RKO (cell line): ENCODE results near the gene ANTKMT.

ENCODE experiments used
- DNase-seq: peaks from one replicate; pipeline ENCODE4 v3.0.0-alpha.2; 2016; ENCODE audit warnings: low spot score

The ANTKMT gene

GRCh38 chr16:720990-721764, at the start of gene ANTKMT:
TSS of gene ANTKMT (plus strand) at chr16:721146. CDS start at chr16:721275, 129 bp downstream.
- DNase-seq: peak; percentile 87

DNA sequence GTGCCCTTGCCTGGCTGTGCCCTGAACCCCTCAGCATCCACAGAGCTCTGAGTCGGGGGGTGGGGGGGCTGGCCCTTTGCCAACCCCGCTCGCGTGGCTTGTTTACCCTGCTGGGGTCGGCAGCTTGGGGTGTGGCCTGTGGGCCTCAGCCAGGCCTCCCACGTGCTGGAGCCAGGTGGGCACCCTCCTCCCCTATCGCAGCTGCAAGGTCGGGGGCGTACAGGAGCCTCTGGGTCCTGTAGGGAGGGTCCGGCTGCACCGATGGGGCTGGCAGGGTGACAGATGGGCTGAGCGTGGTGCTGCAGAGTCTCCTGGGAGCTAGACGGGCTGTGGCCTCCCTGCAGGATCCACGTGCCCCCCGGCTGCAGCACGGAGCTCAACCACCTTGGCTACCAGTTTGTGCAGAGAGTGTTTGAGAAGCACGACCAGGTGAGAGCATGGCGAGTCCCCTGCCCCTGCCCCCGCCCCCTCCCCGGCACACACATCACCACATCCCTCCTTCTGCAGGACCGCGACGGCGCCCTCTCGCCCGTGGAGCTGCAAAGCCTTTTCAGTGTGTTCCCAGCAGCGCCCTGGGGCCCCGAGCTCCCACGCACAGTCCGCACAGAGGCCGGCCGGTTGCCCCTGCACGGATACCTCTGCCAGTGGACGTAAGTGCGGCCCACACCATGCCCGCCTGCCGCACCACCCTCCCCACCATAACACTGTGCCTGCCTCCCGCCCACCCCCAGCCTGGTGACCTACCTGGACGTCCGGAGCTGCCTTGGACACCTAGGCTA, 49.4 kb upstream of the ANTKMT start:
- DNase-seq: no peak

DNA sequence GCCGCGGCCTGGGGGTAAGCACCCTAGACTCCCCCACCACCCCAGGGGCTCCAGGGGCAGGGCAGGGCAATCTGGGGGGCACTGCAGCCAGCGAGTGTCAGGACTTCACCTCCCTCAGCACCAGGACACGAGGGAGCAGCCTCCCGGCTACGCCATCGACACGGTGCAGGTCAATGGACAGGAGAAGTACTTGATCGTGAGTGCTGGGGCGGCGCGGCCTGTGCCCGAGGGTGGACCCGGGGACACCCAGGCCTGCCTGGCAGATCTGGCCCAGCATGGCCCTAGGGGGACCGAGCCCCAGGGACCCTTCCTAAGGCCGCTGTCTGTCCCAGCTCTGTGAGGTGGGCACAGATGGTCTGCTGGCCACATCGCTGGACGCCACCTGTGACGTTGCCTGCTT, 48.6 kb upstream of the ANTKMT start:
- no peak for DNase-seq

- no peak for DNase-seq
These were observed 48.1 kb upstream of the ANTKMT start for GRCh38 chr16:672851-673250.

DNA sequence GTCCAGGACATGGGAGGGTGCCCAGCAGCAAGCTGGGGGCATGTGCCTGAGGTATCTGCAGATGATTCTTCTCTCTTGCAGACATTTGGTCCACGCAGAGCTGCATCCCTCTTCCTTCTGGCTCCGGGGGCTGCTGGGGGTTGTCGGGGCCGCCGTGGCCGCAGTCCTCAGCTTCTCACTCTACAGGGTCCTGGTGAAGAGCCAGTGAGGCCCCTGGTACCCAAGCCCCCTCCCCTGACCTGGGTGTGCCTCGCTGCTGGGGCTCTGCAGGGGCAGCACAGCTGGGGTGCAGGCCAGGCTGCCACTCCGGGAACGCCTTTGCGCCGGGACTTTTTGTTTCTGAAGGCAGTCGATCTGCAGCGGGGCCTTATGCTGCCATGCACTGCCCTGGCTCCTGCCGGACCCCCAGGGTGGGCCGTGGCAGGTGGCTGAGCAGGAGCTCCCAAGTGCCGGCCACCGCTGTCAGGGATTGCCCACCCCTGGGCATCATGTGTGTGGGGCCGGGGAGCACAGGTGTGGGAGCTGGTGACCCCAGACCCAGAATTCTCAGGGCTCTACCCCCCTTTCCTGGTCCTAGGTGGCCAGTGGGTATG, 47.5 kb upstream of the ANTKMT start:
- DNase-seq: no peak

DNA sequence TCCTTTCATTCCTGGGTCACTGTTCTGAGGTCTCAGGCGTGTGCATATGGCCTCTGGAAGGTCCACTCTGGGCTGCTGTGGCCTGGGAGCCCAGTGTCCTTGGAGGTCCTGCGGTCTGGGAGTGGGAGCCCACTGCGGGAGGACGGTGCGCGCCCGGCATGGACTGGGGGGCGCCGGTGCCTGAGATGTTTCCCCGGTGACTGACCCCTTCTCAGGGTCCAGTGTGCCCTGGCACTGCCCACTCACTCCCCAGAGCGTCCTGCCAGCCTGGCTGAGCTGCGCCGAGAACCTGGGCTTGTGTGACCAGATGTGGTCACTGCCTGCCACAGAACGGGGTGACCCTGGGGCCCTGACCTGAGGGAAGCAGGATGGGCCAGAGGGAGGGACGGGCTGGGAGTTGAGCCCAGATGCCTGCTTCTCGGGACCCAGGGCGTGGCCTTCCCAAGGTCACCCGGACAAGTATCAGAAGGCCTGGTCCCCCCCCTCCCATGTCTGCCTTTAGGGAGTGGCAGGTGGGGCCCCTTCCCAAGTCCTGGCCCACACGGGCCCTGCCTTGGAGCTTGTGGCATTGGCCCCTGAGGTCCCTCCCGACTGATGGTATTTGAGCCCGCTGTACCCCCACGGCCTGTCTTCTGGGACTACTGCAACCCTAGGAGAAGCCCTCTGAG, 46.6 kb upstream of the ANTKMT start:
- DNase-seq: no peak

GRCh38 chr16:674968-675883, 45.7 kb upstream of the ANTKMT start, which contains the start of gene RHBDL1:
TSS of gene RHBDL1 (plus strand) at chr16:675671. CDS start at chr16:675791, 120 bp downstream.
- no peak for DNase-seq

DNA sequence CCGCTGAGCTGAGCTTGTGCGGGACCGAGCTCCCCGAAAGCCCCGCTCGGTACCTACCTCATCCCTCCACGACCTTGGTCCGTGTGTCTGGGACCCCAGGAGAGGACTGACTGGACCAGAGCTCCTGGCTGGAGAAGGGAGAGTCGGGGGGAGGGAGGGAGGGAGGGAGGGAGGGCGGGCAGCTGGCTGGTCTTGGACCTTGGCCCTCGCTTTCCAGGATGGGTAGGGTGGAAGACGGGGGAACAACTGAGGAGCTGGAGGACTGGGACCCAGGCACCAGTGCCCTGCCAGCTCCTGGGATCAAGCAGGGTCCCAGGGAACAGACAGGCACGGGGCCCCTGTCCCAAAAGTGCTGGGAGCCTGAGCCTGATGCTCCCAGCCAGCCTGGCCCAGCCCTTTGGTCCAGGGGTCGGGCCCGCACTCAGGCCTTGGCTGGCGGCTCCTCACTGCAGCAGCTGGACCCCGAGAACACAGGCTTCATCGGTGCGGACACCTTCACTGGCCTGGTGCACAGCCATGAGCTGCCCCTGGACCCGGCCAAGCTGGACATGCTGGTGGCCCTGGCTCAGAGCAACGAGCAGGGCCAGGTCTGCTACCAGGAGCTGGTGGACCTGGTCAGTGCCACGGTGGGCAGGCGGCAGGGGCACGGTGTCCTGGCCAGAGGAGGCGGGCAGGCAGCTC, 44.9 kb upstream of the ANTKMT start:
- DNase-seq: no peak

DNA sequence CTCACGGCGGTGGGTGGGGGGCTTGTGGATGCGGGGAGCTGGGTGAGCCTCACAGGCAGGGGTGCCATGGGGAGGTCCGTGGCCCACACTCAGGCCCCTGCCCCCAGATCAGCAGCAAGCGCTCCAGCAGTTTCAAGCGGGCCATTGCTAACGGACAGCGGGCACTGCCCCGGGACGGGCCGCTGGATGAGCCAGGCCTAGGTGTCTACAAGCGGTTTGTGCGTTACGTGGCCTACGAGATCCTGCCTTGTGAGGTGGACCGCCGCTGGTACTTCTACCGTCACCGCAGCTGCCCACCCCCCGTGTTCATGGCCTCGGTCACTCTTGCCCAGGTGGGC, 44.4 kb upstream of the ANTKMT start:
- DNase-seq: no peak

GRCh38 chr16:676913-677312, 44.0 kb upstream of the ANTKMT start:
- DNase-seq: no peak

GRCh38 chr16:677316-678190, 43.4 kb upstream of the ANTKMT start:
- DNase-seq: no peak

DNA sequence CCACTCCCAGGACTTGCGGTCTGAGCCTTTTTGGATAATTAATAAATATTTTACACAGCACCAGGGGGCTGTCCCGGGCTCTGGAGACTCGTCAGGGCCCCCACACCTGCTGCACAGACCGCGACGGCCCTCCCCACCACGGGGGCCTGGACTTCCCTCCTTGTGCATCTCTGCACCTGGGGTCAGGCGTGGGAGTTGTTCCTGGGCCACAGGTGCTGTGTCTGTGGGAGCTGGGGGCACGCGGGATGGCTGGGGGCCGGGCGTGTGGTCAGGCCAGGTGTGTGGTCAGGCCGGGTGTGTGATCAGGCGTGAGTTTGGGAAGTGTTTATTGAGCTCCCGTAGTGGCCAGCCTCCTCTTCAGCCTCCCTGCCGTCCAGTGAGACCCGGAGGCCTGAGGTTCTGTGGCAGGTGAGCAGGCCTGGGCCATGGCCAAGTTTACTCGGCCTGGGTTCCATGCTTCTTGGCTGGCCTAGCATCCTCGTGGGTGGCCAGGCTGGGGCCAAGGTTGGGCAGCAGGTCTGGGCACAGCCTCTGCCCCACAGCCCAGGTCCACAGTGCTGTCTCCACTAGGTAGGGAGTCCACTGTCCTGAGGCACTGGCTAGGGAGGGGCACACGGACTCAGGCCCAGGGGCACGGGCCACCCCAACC, 42.6 kb upstream of the ANTKMT start:
- DNase-seq: no peak

- DNase-seq: peak; percentile 76
These were observed 41.8 kb upstream of the ANTKMT start for GRCh38 chr16:678858-679813.

- peak; percentile 88 for DNase-seq
These were observed 40.9 kb upstream of the ANTKMT start, which contains the start of gene STUB1 for GRCh38 chr16:679814-680624. TSS of gene STUB1 (plus strand) at chr16:680410. CDS start at chr16:680526, 116 bp downstream.

GRCh38 chr16:680625-680945, 40.4 kb upstream of the ANTKMT start:
- DNase-seq: no peak

DNA sequence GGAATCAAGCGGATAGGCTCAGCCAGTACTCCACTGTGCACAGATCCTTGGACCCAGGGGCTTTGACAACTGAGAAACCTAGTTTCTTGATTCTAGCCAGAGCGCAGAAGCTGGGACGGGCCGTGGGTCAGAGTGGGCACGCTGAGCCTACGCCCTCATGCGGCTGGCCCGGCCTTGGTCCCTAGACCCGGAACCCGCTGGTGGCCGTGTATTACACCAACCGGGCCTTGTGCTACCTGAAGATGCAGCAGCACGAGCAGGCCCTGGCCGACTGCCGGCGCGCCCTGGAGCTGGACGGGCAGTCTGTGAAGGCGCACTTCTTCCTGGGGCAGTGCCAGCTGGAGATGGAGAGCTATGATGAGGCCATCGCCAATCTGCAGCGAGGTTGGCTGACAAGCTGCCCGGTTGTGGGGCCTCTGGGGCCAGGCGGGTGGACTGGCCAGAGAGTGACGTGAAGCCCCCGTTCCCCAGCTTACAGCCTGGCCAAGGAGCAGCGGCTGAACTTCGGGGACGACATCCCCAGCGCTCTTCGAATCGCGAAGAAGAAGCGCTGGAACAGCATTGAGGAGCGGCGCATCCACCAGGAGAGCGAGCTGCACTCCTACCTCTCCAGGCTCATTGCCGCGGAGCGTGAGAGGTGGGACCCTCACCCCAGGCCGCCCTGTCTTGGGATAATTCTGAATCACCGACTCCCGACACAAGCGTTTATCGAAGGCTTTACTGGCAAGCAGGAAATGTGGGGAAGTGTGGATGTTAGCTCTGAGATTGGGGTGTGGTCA, 39.8 kb upstream of the ANTKMT start:
- DNase-seq: peak; percentile 87
